H1 (cell line): Measurements from ENCODE around the gene TBC1D17. TPM values are rescaled to one million over a fixed set of nuclear protein-coding genes. Genes with fewer than 3 reads are reported as not detected.

ENCODE experiments used
- CTCF ChIA-PET: fragments of 300-600 bp; sonication (Branson Sonifier 250); formaldehyde crosslinking; loops from one replicate; lab custom pipeline; 2021; ENCODE audit not compliant: partially characterized antibody; lab: Charles Lee
- POLR2A ChIA-PET: fragments of 300-600 bp; sonication (Branson Sonifier 250); formaldehyde crosslinking; loops from one replicate; lab custom pipeline; 2021; ENCODE audit warnings: inconsistent platforms; ENCODE audit not compliant: partially characterized antibody; lab: Charles Lee
- DNase-seq, 2 experiments: peaks; one replicate each; pipeline versions ENCODE4 v3.0.0 to v3.0.0-alpha.2; 2010 to 2022; ENCODE audit warnings: low spot score in 2 of 2, low read depth in 1 of 2, mixed read lengths in 1 of 2
- FAIRE-seq: peaks from 2 replicates; lab custom pipeline; 2011; peaks lifted over from hg19 to GRCh38; lab: Jason Lieb, UNC
- H2AFZ ChIP-seq: 2 replicates; pipeline ENCODE4 v1.8.1; 2012; ENCODE audit warnings: low read length, inconsistent platforms
- H2AK5ac ChIP-seq: 2 replicates; pipeline ENCODE4 v1.6.1; 2013; ENCODE audit warnings: low read depth, low read length
- H2BK120ac ChIP-seq: replicated peaks from 2 replicates; pipeline ENCODE3; 2013; ENCODE audit warnings: low read depth, low read length, inconsistent platforms
- H2BK12ac ChIP-seq: 2 replicates; pipeline ENCODE4 v1.6.1; 2013; ENCODE audit warnings: low read depth, low read length
- H2BK15ac ChIP-seq: 2 replicates; pipeline ENCODE4 v1.6.1; 2013; ENCODE audit warnings: low read length
- H2BK20ac ChIP-seq: 2 replicates; pipeline ENCODE4 v1.6.1; 2013; ENCODE audit warnings: low read length
- H2BK5ac ChIP-seq: 2 replicates; pipeline ENCODE4 v1.6.1; 2013; ENCODE audit warnings: low read depth, low read length
- H3K14ac ChIP-seq: 2 replicates; pipeline ENCODE4 v1.6.1; 2013; ENCODE audit warnings: inconsistent platforms; ENCODE audit not compliant: insufficient read length
- H3K18ac ChIP-seq: 2 replicates; pipeline ENCODE4 v1.6.1; 2013; ENCODE audit warnings: low read length; ENCODE audit errors: extremely low read depth
- H3K23ac ChIP-seq: 2 replicates; pipeline ENCODE4 v1.6.1; 2013; ENCODE audit warnings: inconsistent platforms; ENCODE audit not compliant: insufficient read length
- H3K23me2 ChIP-seq: 2 replicates; pipeline ENCODE4 v1.6.1; 2013; ENCODE audit warnings: low read depth, low read length
- H3K27ac ChIP-seq: 2 replicates; pipeline ENCODE4 v1.6.1; 2011; ENCODE audit warnings: low read depth, low read length, inconsistent platforms
- H3K27me3 ChIP-seq, 4 experiments: replicated peaks in 1 of 4; 1 replicate in 1 of 4; 2 replicates in 3 of 4; pipeline versions ENCODE4 v1.6.1 to v1.8.1; 2011 to 2013; ENCODE audit warnings: low read length in 3 of 4, mild to moderate bottlenecking in 3 of 4, inconsistent platforms in 2 of 4, mixed read lengths in 2 of 4, moderate library complexity in 1 of 4; ENCODE audit not compliant: control insufficient read depth in 3 of 4, insufficient read depth in 3 of 4; ENCODE audit errors: extremely low read depth in 1 of 4
- H3K36me3 ChIP-seq, 4 experiments: 2 replicates each; pipeline versions ENCODE4 v1.6.1 to v1.8.1; 2011 to 2013; ENCODE audit warnings: mild to moderate bottlenecking in 4 of 4, low read length in 3 of 4, moderate library complexity in 2 of 4, control low read depth in 1 of 4, inconsistent platforms in 1 of 4; ENCODE audit not compliant: insufficient read depth in 4 of 4, control insufficient read depth in 2 of 4
- H3K4ac ChIP-seq: replicated peaks from 2 replicates; pipeline ENCODE3; 2013; ENCODE audit warnings: low read length, low read depth, mixed read lengths, inconsistent platforms; ENCODE audit not compliant: insufficient read length
- H3K4me1 ChIP-seq, 4 experiments: replicated peaks in 1 of 4; 1 replicate in 1 of 4; 2 replicates in 3 of 4; pipeline versions ENCODE4 v1.6.1 to v1.8.1; 2011 to 2013; ENCODE audit warnings: low read length in 3 of 4, inconsistent platforms in 2 of 4, mixed read lengths in 1 of 4; ENCODE audit not compliant: insufficient read depth in 4 of 4, control insufficient read depth in 3 of 4
- H3K4me2 ChIP-seq, 2 experiments: 2 replicates each; pipeline versions ENCODE4 v1.6.1 to v1.8.1; 2011 to 2013; ENCODE audit warnings: low read depth in 2 of 2, low read length in 2 of 2, control low read depth in 1 of 2, inconsistent platforms in 1 of 2, mild to moderate bottlenecking in 1 of 2; ENCODE audit not compliant: insufficient read depth in 1 of 2
- H3K4me3 ChIP-seq, 4 experiments: fragments of 200-600, 300-600 bp in 1 of 4; sonication (generic), shearing (Covaris generic), sonication (Bioruptor Twin) in 1 of 4; 2 replicates each; pipeline versions ENCODE4 v1.5.1 to v1.8.1; 2011 to 2016; ENCODE audit warnings: low read length in 4 of 4, low read depth in 3 of 4, control low read depth in 2 of 4, inconsistent platforms in 2 of 4, mild to moderate bottlenecking in 2 of 4, mixed read lengths in 1 of 4, moderate library complexity in 1 of 4; ENCODE audit not compliant: insufficient read depth in 2 of 4; ENCODE audit errors: extremely low read depth in 1 of 4
- H3K56ac ChIP-seq: replicated peaks from 2 replicates; pipeline ENCODE3; 2013; ENCODE audit warnings: low read depth, mild to moderate bottlenecking, mixed read lengths, low read length, inconsistent platforms; ENCODE audit not compliant: insufficient read length
- H3K79me1 ChIP-seq: 2 replicates; pipeline ENCODE4 v1.6.1; 2013; ENCODE audit warnings: low read depth, low read length, control low read depth
- H3K79me2 ChIP-seq, 2 experiments: 2 replicates each; pipeline versions ENCODE4 v1.6.1 to v1.8.1; 2012 to 2013; ENCODE audit warnings: low read length in 2 of 2, mild to moderate bottlenecking in 2 of 2, inconsistent platforms in 1 of 2; ENCODE audit not compliant: insufficient read depth in 2 of 2, control insufficient read depth in 1 of 2
- H3K9ac ChIP-seq, 4 experiments: replicated peaks in 1 of 4; 1 replicate in 1 of 4; 2 replicates in 3 of 4; pipeline versions ENCODE4 v1.6.1 to v1.8.1; 2011 to 2013; ENCODE audit warnings: low read depth in 3 of 4, low read length in 3 of 4, control low read depth in 2 of 4, mild to moderate bottlenecking in 2 of 4, moderate library complexity in 2 of 4, inconsistent platforms in 1 of 4; ENCODE audit errors: extremely low read depth in 1 of 4
- H3K9me3 ChIP-seq, 2 experiments: 2 replicates each; pipeline versions ENCODE4 v1.6.1 to v1.8.1; 2012 to 2013; ENCODE audit warnings: mild to moderate bottlenecking in 2 of 2, moderate library complexity in 2 of 2, control low read depth in 1 of 2, inconsistent platforms in 1 of 2, low read depth in 1 of 2, low read length in 1 of 2, mixed read lengths in 1 of 2; ENCODE audit not compliant: insufficient read depth in 2 of 2
- H4K20me1 ChIP-seq, 2 experiments: replicated peaks in 1 of 2; 2 replicates each; pipeline versions ENCODE3 to v1.8.1; 2011 to 2013; ENCODE audit warnings: inconsistent platforms in 2 of 2, low read length in 2 of 2, mild to moderate bottlenecking in 1 of 2; ENCODE audit not compliant: insufficient read depth in 2 of 2, control insufficient read depth in 1 of 2
- H4K5ac ChIP-seq: 2 replicates; pipeline ENCODE4 v1.6.1; 2013; ENCODE audit warnings: low read length, low read depth, mixed read lengths, inconsistent platforms; ENCODE audit not compliant: insufficient read length
- H4K8ac ChIP-seq: 2 replicates; pipeline ENCODE4 v1.8.0; 2013; ENCODE audit warnings: mild to moderate bottlenecking, moderate library complexity, low read length, inconsistent platforms; ENCODE audit not compliant: insufficient read depth; ENCODE audit errors: extremely low read depth
- H4K91ac ChIP-seq: replicated peaks from 2 replicates; pipeline ENCODE3; 2013; ENCODE audit warnings: low read length, mixed read lengths, inconsistent platforms; ENCODE audit not compliant: insufficient read length
- CEBPB ChIP-seq: IDR thresholded peaks from 2 replicates; pipeline ENCODE4 v1.6.1; 2012; ENCODE audit warnings: low read depth, low read length
- CHD1 ChIP-seq: IDR thresholded peaks from 2 replicates; pipeline ENCODE4 v1.6.1; 2012; ENCODE audit warnings: low read depth, low read length, improper control_type of control experiment
- CTCF ChIP-seq, 3 experiments: IDR thresholded peaks; 1 replicate in 2 of 3; 2 replicates in 1 of 3; pipeline versions ENCODE4 v1.5.1 to v1.6.1; 2011; ENCODE audit warnings: low read length in 3 of 3, mild to moderate bottlenecking in 3 of 3, inconsistent platforms in 2 of 3, low read depth in 1 of 3, moderate library complexity in 1 of 3; ENCODE audit not compliant: insufficient read depth in 1 of 3; ENCODE audit errors: control extremely low read depth in 1 of 3
- EP300 ChIP-seq, 2 experiments: IDR thresholded peaks; 1 replicate in 1 of 2; 2 replicates in 1 of 2; pipeline ENCODE4 v1.6.1; 2011 to 2012; ENCODE audit warnings: low read depth in 2 of 2, low read length in 2 of 2, mild to moderate bottlenecking in 2 of 2, borderline replicate concordance in 1 of 2, inconsistent platforms in 1 of 2, moderate library complexity in 1 of 2
- EZH2 ChIP-seq: fragments of 200-600 bp; sonication (generic); IDR thresholded peaks from 2 replicates; pipeline ENCODE4 v1.7.1; 2012; ENCODE audit warnings: low read depth, mild to moderate bottlenecking, moderate library complexity, low read length, inconsistent platforms; ENCODE audit not compliant: severe bottlenecking
- MAFK ChIP-seq: IDR thresholded peaks from 2 replicates; pipeline ENCODE4 v1.6.1; 2012; ENCODE audit warnings: low read depth, mild to moderate bottlenecking, improper control_type of control experiment, low read length
- MAX ChIP-seq: IDR thresholded peaks from 2 replicates; pipeline ENCODE4 v1.6.1; 2012; ENCODE audit warnings: inconsistent platforms
- PHF8 ChIP-seq: fragments of 200-600 bp; sonication (generic); conservative IDR thresholded peaks from 2 replicates; pipeline ENCODE4 v1.7.1; 2012; ENCODE audit warnings: low read depth, mild to moderate bottlenecking, inconsistent platforms, low read length, moderate library complexity
- RAD21 ChIP-seq, 2 experiments: IDR thresholded peaks in 1 of 2; conservative IDR thresholded peaks in 1 of 2; 2 replicates each; pipeline ENCODE4 v1.6.1; 2011; ENCODE audit warnings: low read depth in 2 of 2, low read length in 2 of 2, improper control_type of control experiment in 1 of 2, inconsistent platforms in 1 of 2, mild to moderate bottlenecking in 1 of 2, moderate library complexity in 1 of 2
- YY1 ChIP-seq: IDR thresholded peaks from 2 replicates; pipeline ENCODE4 v1.6.1; 2011; ENCODE audit warnings: low read depth, mild to moderate bottlenecking, low read length
- WGBS, 2 experiments: shearing (Covaris generic) in 1 of 2; methylation state at CpG; one replicate each; pipeline versions ENCODE4 v1.1.6 to v1.1.7; 2013 to 2015; ENCODE audit warnings: low lambda C conversion rate in 2 of 2, mixed read lengths in 2 of 2, inconsistent platforms in 1 of 2, low coverage in 1 of 2, missing lambda C conversion rate in 1 of 2; ENCODE audit not compliant: insufficient replicate concordance in 2 of 2, insufficient coverage in 1 of 2, insufficient read length in 1 of 2; ENCODE audit errors: extremely low coverage in 1 of 2, missing lambda C conversion rate in 1 of 2; 5-methylcytosine and 5-hydroxymethylcytosine counted together
- polyA plus RNA-seq, 7 experiments: library from polyadenylated mRNA; depleted of rRNA in 3 of 7; stranded (reverse) in 5 of 7; unstranded in 2 of 7; fragments of >200 nt in 5 of 7; fragments of 200-250 nt in 2 of 7; gene quantifications; 1 replicate in 5 of 7; 2 replicates in 1 of 7; 4 replicates in 1 of 7; pipeline versions ENCODE4 v1.2.1 to v1.2.3, GENCODE V29; 2011 to 2013; ENCODE audit warnings: missing spikeins in 2 of 7, mixed read lengths in 2 of 7
- total RNA-seq: library from RNA; stranded (reverse); fragmentation: NEBNext Ultra II Directional; extraction: Animal tissue kit (Norgen Biotek cat#: 25700); gene quantifications from 2 replicates; pipeline ENCODE4 v1.2.1, GENCODE V29; 2021

The TBC1D17 gene
- total and polyA plus RNA-seq, 2 of the 8 experiments (the other 6 are each of a cell fraction or from before 2014, with no cell fraction given): 30.3 to 44.9 TPM

- no peak overlapping the region for H3K56ac ChIP-seq
- no peak for DNase-seq
- no peak overlapping the region for H3K14ac ChIP-seq
- peaks cover 11 to 13% of the 10 kb centered on the region in 2 experiments for H4K20me1 ChIP-seq
- H3K9ac ChIP-seq: no peak overlapping the region
- H2BK5ac ChIP-seq: no peak overlapping the region
- no peaks in the 10 kb centered on the region for H3K4me1 ChIP-seq
- no peak for FAIRE-seq
- no peak overlapping the region for H2BK120ac ChIP-seq
- H2BK15ac ChIP-seq: no peak overlapping the region
- H4K8ac ChIP-seq: no peak overlapping the region; the same call in 1 of the 2 replicates
- H3K23me2 ChIP-seq: no peaks in the 10 kb centered on the region
- H3K4me3 ChIP-seq: no peak overlapping the region
- WGBS, 2 experiments: 93% methylated on average over 13 of the region's 18 CpGs; no CpG with 5 or more reads in 1 of the 2 experiments
- TF ChIP-seq RAD21 (IDR thresholded peaks at IDR 0.05 in 1 of 2, conservative IDR thresholded peaks at IDR 0.05 in 1 of 2; ENCODE audit: low read depth in 2 of 2, low read length in 2 of 2) (no peak), EZH2 (no peak), CHD1 (no peak), EP300 (IDR thresholded peaks at IDR 0.05; ENCODE audit: borderline replicate concordance in 1 of 2, low read depth in 2 of 2, low read length in 2 of 2) (no peak), CTCF (IDR thresholded peaks at IDR 0.05; ENCODE audit: control extremely low read depth in 1 of 3, insufficient read depth in 1 of 3, low read depth in 1 of 3, low read length in 3 of 3) (no peak), YY1 (no peak), MAX (no peak), MAFK (no peak), PHF8 (no peak), CEBPB (no peak)
- TF ChIP-seq, all 59 proteins: peak for 0
- H3K79me1 ChIP-seq: peaks cover 13% of the 10 kb centered on the region
- no peak overlapping the region for H3K4me2 ChIP-seq
- H2BK12ac ChIP-seq: no peak overlapping the region
- ChIA-PET POLR2A (interaction anchor here (0.6 to 2.7 kb wide), 5 partner anchors 10 to 64 kb away, joined by 3 to 9 read pairs (median 3); partner anchors contain the start of genes FUZ, MED25 and PTOV1), CTCF (interaction anchor here (0.6 to 2.0 kb wide), 5 partner anchors 10 to 1856 kb away, joined by 3 to 5 read pairs (median 3); no protein-coding TSS in a partner anchor)
- H3K4ac ChIP-seq: no peak overlapping the region
- no peak overlapping the region for H4K5ac ChIP-seq
- peaks cover 10 to 32% (median 23%) of the 10 kb centered on the region in 4 experiments; a peak in 5 of 8 replicates for H3K36me3 ChIP-seq
- no peaks in the 10 kb centered on the region for H3K9me3 ChIP-seq
- H3K18ac ChIP-seq: no peak overlapping the region
- H2AK5ac ChIP-seq: no peak overlapping the region
- H2AFZ ChIP-seq: no peak overlapping the region
- no peak overlapping the region for H3K27ac ChIP-seq
- H2BK20ac ChIP-seq: no peak overlapping the region
- H3K27me3 ChIP-seq: no peaks in the 10 kb centered on the region
- H3K79me2 ChIP-seq: peaks cover 0 to 12% of the 10 kb centered on the region in 2 experiments; a peak in 2 of 4 replicates
- no peak overlapping the region for H4K91ac ChIP-seq
- H3K23ac ChIP-seq: no peak overlapping the region
Observed at GRCh38 chr19:49829721-49830120, 47.8 kb upstream of the TBC1D17 start.
